Neural progenitor cell (in vitro differentiated cells): ENCODE results near the gene ECM2.

ENCODE experiments used
- CTCF ChIP-seq: fragments of 200-600 bp; sonication (generic); IDR thresholded peaks from 2 replicates; pipeline ENCODE4 v1.5.1; 2017; ENCODE audit warnings: antibody characterized with exemption, mild to moderate bottlenecking
- EZH2 ChIP-seq: fragments of 200-600 bp; sonication (generic); IDR thresholded peaks from 2 replicates; pipeline ENCODE4 v1.6.1; 2017; ENCODE audit warnings: antibody characterized with exemption, mild to moderate bottlenecking, moderate library complexity
- EZH2phosphoT487 ChIP-seq: fragments of 200-600 bp; sonication (generic); IDR thresholded peaks from 2 replicates; pipeline ENCODE4 v1.6.1; 2017; ENCODE audit warnings: antibody characterized with exemption

DNA sequence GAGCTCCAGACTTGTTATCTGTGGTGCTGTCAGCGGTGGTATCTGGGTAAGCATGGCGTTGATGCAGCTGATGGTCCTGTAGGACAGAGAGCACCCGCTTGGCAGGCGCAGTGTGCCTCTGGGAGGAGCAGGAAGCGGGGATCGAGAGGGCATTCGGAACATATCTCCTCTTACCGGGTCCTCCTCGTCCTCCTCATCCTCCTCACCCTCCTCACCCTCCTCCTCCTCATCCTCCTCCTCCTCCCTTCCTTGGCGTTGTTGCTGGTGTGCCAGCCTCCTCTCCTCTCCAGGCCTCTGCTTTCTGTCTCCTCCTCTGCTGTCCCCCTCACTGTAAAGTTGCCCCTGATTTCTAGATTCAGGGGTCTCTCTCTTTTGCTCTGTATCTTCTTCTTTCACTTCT lies 21.2 kb downstream of the ECM2 start:
- TF ChIP-seq EZH2 (no peak), CTCF (no peak), EZH2phosphoT487 (no peak)
